Panc1 (cell line): ENCODE data around the gene MADCAM1. TPM values are rescaled to one million over a fixed set of nuclear protein-coding genes. Genes with fewer than 3 reads are reported as not detected.

Experiments used
- ATAC-seq: fragments of 200-7000 bp; cut with Tn5 transposase; 2 replicates; pipeline ENCODE4 v1.9.1; 2020; ENCODE audit warnings: mild to moderate bottlenecking, moderate library complexity
- BruUV-seq: library from RNA; stranded (reverse); fragments of 400-500 nt; replicated peaks from 2 replicates; lab custom pipeline; 2021; lab: Mats Ljungman, UMichigan
- CTCF ChIA-PET: fragments of 300-600 bp; sonication (Branson Sonifier 250); formaldehyde crosslinking; loops from one replicate; lab custom pipeline; 2022; ENCODE audit warnings: antibody characterized with exemption; lab: Charles Lee
- POLR2A ChIA-PET: fragments of 300-600 bp; sonication (Branson Sonifier 250); formaldehyde crosslinking; loops from one replicate; lab custom pipeline; 2022; ENCODE audit warnings: antibody characterized with exemption; lab: Charles Lee
- DNase-seq: peaks from one replicate; pipeline ENCODE4 v3.0.0-alpha.2; 2010; ENCODE audit warnings: low read depth, low spot score
- H3K27ac ChIP-seq: 2 replicates; pipeline ENCODE4 v1.5.1; 2011; ENCODE audit warnings: mild to moderate bottlenecking, low read length, inconsistent platforms
- H3K27me3 ChIP-seq: fragments of 200-500 bp; sonication (Bioruptor generic); 2 replicates; pipeline ENCODE4 v1.6.0; 2014; ENCODE audit warnings: low read length, inconsistent platforms; ENCODE audit not compliant: control insufficient read depth, insufficient read depth
- H3K36me3 ChIP-seq: fragments of 200-500 bp; sonication (Bioruptor generic); 2 replicates; pipeline ENCODE4 v1.5.1; 2014; ENCODE audit warnings: inconsistent platforms, mild to moderate bottlenecking, low read length, moderate library complexity; ENCODE audit not compliant: control insufficient read depth, insufficient read depth
- H3K4me1 ChIP-seq: 2 replicates; pipeline ENCODE4 v1.5.1; 2011; ENCODE audit warnings: inconsistent platforms, mild to moderate bottlenecking, low read length, moderate library complexity; ENCODE audit not compliant: control insufficient read depth, insufficient read depth
- H3K4me3 ChIP-seq, 2 experiments: 2 replicates each; pipeline ENCODE4 v1.5.1; 2011 to 2012; ENCODE audit warnings: low read depth in 2 of 2, low read length in 2 of 2, mild to moderate bottlenecking in 2 of 2, inconsistent platforms in 1 of 2, moderate library complexity in 1 of 2
- H3K9me3 ChIP-seq: fragments of 200-500 bp; sonication (Bioruptor generic); 2 replicates; pipeline ENCODE4 v1.5.1; 2014; ENCODE audit warnings: low read depth, mild to moderate bottlenecking, inconsistent platforms, low read length, moderate library complexity; ENCODE audit not compliant: control insufficient read depth, insufficient read depth
- POLR2AphosphoS5 ChIP-seq: IDR thresholded peaks from 2 replicates; pipeline ENCODE4 v1.6.1; 2012; ENCODE audit warnings: mild to moderate bottlenecking, low read depth, low read length, moderate library complexity
- SIN3A ChIP-seq: IDR thresholded peaks from 2 replicates; pipeline ENCODE4 v1.6.1; 2012; ENCODE audit warnings: low read depth, mild to moderate bottlenecking, low read length, moderate library complexity, borderline replicate concordance; ENCODE audit not compliant: insufficient read depth
- TCF7L2 ChIP-seq: IDR thresholded peaks from 2 replicates; pipeline ENCODE4 v1.6.1; 2011; ENCODE audit warnings: mild to moderate bottlenecking, low read depth, low read length, inconsistent platforms
- in situ Hi-C: cut with HindIII; loops from 2 replicates; pipeline ENCODE4 v1.10.0; 2016; ENCODE audit warnings: low sequenced_read_pairs, low pct_unique_long_range_greater_than_20kb
- intact Hi-C: fragments of 100-400 bp; cut with micrococcal nuclease; formaldehyde crosslinking; loops from one replicate; pipeline ENCODE4 v1.10.0; 2022; ENCODE audit not compliant: unreplicated experiment
- total RNA-seq: library from RNA; stranded (reverse); gene quantifications from one replicate; pipeline ENCODE4 v1.2.1, GENCODE V29; 2021; ENCODE audit not compliant: unreplicated experiment
- TF ChIP-seq, protein P1 (sequence below), 2 experiments: IDR thresholded peaks; 2 replicates each; pipeline ENCODE4 v1.6.1; 2011 to 2012; ENCODE audit warnings: low read depth in 2 of 2, control low read depth in 1 of 2, low read length in 1 of 2, mild to moderate bottlenecking in 1 of 2, moderate library complexity in 1 of 2; ENCODE audit not compliant: insufficient read depth in 1 of 2
- TF ChIP-seq, protein P2 (sequence below): fragments of 450-650 bp; IDR thresholded peaks from 2 replicates; pipeline ENCODE4 v1.5.1; 2017; ENCODE audit warnings: mild to moderate bottlenecking

Gene MADCAM1
- total RNA-seq, 1 experiment from 2014 or later = 0.54 TPM

DNA sequence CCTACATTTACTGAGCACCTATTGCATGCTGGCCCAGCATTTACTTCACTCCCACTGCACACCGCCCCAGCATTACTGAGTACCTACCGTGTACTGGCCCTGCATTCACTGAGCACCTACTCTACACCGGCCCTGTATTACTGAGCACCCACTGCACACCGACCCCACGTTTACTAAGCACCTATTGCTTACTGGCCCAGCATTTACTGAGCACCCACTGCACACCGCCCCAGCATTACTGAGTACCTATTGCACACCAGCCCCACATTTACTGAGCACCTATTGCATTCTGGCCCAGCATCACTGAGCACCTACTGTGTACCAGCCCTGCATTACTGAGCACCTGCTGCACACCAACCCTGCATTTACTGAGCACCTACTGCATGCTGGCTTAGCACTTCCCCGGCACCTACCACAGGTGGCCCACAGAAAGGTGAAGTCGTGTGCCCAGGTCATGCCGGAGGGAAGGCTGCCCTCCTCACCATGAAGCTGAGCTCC lies 17.9 kb downstream of the MADCAM1 start:
- intact Hi-C loops = no loop called here
- POLR2A ChIA-PET = no interaction called here
- in situ Hi-C loops = no loop called here
- Histone ChIP-seq H3K36me3 (no peaks in the 10 kb centered on the region), H3K4me1 (peaks cover 4% of the 10 kb centered on the region; the same call in 1 of the 2 replicates), H3K27ac (no peak overlapping the region), H3K4me3 (no peak overlapping the region), H3K9me3 (no peaks in the 10 kb centered on the region), H3K27me3 (no peaks in the 10 kb centered on the region)
- BruUV-seq = no TSS peak
- CTCF ChIA-PET = no interaction called here
- DNase-seq (no peak), ATAC-seq (no peak)
- TF ChIP-seq, protein P1, sequence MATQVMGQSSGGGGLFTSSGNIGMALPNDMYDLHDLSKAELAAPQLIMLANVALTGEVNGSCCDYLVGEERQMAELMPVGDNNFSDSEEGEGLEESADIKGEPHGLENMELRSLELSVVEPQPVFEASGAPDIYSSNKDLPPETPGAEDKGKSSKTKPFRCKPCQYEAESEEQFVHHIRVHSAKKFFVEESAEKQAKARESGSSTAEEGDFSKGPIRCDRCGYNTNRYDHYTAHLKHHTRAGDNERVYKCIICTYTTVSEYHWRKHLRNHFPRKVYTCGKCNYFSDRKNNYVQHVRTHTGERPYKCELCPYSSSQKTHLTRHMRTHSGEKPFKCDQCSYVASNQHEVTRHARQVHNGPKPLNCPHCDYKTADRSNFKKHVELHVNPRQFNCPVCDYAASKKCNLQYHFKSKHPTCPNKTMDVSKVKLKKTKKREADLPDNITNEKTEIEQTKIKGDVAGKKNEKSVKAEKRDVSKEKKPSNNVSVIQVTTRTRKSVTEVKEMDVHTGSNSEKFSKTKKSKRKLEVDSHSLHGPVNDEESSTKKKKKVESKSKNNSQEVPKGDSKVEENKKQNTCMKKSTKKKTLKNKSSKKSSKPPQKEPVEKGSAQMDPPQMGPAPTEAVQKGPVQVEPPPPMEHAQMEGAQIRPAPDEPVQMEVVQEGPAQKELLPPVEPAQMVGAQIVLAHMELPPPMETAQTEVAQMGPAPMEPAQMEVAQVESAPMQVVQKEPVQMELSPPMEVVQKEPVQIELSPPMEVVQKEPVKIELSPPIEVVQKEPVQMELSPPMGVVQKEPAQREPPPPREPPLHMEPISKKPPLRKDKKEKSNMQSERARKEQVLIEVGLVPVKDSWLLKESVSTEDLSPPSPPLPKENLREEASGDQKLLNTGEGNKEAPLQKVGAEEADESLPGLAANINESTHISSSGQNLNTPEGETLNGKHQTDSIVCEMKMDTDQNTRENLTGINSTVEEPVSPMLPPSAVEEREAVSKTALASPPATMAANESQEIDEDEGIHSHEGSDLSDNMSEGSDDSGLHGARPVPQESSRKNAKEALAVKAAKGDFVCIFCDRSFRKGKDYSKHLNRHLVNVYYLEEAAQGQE (IDR thresholded peaks at IDR 0.05; ENCODE audit: insufficient read depth in 1 of 2, low read depth in 2 of 2, low read length in 1 of 2) = no peak
- TF ChIP-seq TCF7L2 (no peak), POLR2AphosphoS5 (no peak), SIN3A (no peak)
- TF ChIP-seq, protein P2, sequence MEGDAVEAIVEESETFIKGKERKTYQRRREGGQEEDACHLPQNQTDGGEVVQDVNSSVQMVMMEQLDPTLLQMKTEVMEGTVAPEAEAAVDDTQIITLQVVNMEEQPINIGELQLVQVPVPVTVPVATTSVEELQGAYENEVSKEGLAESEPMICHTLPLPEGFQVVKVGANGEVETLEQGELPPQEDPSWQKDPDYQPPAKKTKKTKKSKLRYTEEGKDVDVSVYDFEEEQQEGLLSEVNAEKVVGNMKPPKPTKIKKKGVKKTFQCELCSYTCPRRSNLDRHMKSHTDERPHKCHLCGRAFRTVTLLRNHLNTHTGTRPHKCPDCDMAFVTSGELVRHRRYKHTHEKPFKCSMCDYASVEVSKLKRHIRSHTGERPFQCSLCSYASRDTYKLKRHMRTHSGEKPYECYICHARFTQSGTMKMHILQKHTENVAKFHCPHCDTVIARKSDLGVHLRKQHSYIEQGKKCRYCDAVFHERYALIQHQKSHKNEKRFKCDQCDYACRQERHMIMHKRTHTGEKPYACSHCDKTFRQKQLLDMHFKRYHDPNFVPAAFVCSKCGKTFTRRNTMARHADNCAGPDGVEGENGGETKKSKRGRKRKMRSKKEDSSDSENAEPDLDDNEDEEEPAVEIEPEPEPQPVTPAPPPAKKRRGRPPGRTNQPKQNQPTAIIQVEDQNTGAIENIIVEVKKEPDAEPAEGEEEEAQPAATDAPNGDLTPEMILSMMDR = no peak

DNA sequence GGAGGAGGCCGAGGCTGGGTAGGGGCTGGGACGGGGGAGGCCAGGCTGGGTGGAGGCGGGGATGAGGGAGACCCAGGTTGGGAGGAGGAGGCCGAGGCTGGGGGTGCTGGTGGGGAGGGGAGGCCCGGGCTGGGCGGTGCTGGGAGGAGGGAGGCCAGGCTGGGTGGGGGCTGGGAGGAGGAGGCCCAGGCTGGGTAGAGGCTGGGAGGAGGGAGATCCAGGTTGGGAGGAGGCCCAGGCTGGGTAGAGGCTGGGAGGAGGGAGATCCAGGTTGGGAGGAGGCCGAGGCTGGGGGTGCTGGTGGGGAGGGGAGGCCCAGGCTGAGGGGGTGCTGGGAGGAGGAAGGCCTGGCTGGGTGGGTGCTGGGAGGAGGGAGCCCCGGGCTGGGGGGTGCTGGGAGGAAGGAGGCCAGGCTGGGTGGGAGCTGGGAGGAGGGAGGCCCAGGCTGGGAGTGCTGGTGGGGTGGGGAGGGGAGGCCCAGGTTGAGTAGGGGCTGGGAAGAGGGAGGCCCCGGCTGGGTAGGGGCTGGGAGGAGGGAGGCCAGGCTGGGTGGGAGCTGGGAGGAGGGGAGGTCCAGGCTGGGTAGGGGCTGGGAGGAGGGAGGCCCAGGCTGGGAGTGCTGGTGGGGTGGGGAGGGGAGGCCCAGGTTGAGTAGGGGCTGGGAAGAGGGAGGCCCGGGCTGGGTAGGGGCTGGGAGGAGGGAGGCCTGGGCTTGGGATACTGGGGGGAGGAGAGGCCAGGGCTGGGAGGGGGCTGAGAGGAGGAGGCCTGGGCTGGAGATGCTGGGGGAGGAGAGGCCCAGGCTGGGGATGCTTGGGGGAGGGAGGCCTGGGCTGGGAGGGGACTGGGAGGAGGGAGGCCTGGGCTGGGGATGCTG lies 21.7 kb downstream of the MADCAM1 start:
- no peaks in the 10 kb centered on the region for H3K9me3 ChIP-seq
- no peaks in the 10 kb centered on the region for H3K27me3 ChIP-seq
- TF ChIP-seq, protein P2 = no peak
- TF ChIP-seq POLR2AphosphoS5 = no peak
- TF ChIP-seq, protein P1 (IDR thresholded peaks at IDR 0.05; ENCODE audit: insufficient read depth in 1 of 2, low read depth in 2 of 2, low read length in 1 of 2) = no peak
- no peak for TF ChIP-seq TCF7L2
- TF ChIP-seq SIN3A = no peak
- in situ Hi-C loops (no loop called here), intact Hi-C loops (no loop called here)
- H3K4me3 ChIP-seq = no peak overlapping the region
- H3K4me1 ChIP-seq = peaks cover 4% of the 10 kb centered on the region; the same call in 1 of the 2 replicates
- H3K36me3 ChIP-seq = no peaks in the 10 kb centered on the region
- CTCF ChIA-PET = no interaction called here
- no peak overlapping the region for H3K27ac ChIP-seq
- POLR2A ChIA-PET = no interaction called here
- DNase-seq (no peak), ATAC-seq (peak; percentile 19; the same call in 1 of the 2 replicates)
- BruUV-seq = no TSS peak
